ENCODE measurements around the gene PDE9A. TPM values are rescaled to one million over a fixed set of nuclear protein-coding genes. Genes with fewer than 3 reads are reported as not detected.

The PDE9A gene
- polyA plus RNA-seq, 1 experiment, result 0.14 TPM

GRCh38 chr21:42731264-42732032, 78.0 kb downstream of the PDE9A start:
- Histone ChIP-seq H3K27me3 (ENCODE audit: control insufficient read depth, insufficient read depth, low read length) (peaks cover 13% of the 10 kb centered on the region), H3K27ac (ENCODE audit: low read depth, low read length) (no peak overlapping the region), H3K4me3 (ENCODE audit: low read depth, low read length) (no peak overlapping the region), H3K9me3 (ENCODE audit: control insufficient read depth, insufficient read depth, low read length) (no peaks in the 10 kb centered on the region; the same call in 1 of the 2 replicates)
- TF ChIP-seq, protein P1, sequence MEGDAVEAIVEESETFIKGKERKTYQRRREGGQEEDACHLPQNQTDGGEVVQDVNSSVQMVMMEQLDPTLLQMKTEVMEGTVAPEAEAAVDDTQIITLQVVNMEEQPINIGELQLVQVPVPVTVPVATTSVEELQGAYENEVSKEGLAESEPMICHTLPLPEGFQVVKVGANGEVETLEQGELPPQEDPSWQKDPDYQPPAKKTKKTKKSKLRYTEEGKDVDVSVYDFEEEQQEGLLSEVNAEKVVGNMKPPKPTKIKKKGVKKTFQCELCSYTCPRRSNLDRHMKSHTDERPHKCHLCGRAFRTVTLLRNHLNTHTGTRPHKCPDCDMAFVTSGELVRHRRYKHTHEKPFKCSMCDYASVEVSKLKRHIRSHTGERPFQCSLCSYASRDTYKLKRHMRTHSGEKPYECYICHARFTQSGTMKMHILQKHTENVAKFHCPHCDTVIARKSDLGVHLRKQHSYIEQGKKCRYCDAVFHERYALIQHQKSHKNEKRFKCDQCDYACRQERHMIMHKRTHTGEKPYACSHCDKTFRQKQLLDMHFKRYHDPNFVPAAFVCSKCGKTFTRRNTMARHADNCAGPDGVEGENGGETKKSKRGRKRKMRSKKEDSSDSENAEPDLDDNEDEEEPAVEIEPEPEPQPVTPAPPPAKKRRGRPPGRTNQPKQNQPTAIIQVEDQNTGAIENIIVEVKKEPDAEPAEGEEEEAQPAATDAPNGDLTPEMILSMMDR (IDR thresholded peaks at IDR 0.05; ENCODE audit: low read depth, low read length), result no peak
- CTCF ChIA-PET, result no interaction called here
- DNase-seq (ENCODE audit: low read depth, low spot score), result no peak
- POLR2A ChIA-PET, result no interaction called here

- no peak for DNase-seq (ENCODE audit: low read depth, low spot score)
- no peak overlapping the region for H3K4me3 ChIP-seq (ENCODE audit: low read depth, low read length)
- no peaks in the 10 kb centered on the region; the same call in 1 of the 2 replicates for H3K9me3 ChIP-seq (ENCODE audit: control insufficient read depth, insufficient read depth, low read length)
- no peak overlapping the region for H3K27ac ChIP-seq (ENCODE audit: low read depth, low read length)
- TF ChIP-seq, protein P1 (IDR thresholded peaks at IDR 0.05; ENCODE audit: low read depth, low read length), result no peak
- POLR2A ChIA-PET, result no interaction called here
- CTCF ChIA-PET, result no interaction called here
- peaks cover 13% of the 10 kb centered on the region for H3K27me3 ChIP-seq (ENCODE audit: control insufficient read depth, insufficient read depth, low read length)
Observed at GRCh38 chr21:42732033-42732410, 78.6 kb downstream of the PDE9A start.

DNA sequence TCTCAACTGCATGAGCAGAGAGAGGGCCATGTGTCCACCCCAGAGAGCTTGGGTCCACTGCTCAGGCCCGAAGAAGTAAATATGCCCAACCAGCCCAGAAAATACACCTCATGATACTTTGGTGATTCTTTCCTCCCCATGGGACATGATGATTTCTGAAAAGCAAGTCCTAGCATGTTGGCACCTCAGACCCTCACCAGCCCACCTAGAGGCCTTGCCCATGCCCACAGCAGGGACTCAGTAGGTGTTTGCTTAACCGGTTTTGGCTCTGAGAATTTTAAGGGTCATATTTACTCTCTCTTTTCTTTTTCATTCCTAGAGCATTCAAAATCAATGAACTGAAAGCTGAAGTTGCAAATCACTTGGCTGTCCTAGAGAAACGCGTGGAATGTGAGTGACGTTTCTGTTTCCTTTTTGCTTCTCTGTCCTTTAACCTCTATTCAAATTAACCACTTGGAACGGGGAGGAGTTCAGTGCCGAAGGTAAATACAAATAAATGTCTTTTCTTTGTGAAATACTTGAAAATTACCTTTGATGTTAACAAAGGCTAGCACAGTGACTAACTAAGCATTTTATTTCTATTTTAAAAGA, 79.7 kb downstream of the PDE9A start:
- H3K27ac ChIP-seq (ENCODE audit: low read depth, low read length), result no peak overlapping the region
- ChIA-PET POLR2A (no interaction called here), CTCF (no interaction called here)
- TF ChIP-seq, protein P1 (IDR thresholded peaks at IDR 0.05; ENCODE audit: low read depth, low read length), result no peak
- H3K9me3 ChIP-seq (ENCODE audit: control insufficient read depth, insufficient read depth, low read length), result no peaks in the 10 kb centered on the region; the same call in 1 of the 2 replicates
- DNase-seq (ENCODE audit: low read depth, low spot score), result no peak
- H3K27me3 ChIP-seq (ENCODE audit: control insufficient read depth, insufficient read depth, low read length), result peaks cover 10% of the 10 kb centered on the region
- no peak overlapping the region for H3K4me3 ChIP-seq (ENCODE audit: low read depth, low read length)

DNA sequence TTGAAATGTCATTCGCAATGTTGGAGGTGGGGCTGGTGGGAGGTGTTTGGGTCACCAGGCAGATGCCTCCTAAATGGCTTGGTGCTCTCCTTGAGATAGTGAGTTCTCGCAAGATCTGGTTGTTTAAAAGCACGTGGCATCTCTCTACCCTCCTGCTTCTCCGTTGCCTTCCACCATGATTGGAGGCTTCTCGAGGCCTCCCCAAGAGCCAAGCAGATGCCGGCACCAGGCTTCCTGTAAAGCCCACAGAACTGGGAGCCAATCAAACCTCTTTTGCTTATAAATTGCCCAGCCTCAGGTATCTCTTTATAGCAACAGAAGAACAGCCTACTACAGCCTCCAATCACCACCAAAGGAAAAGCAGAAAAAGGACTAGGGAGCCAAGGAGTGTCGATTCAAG, 80.5 kb downstream of the PDE9A start:
- Histone ChIP-seq H3K27ac (ENCODE audit: low read depth, low read length) (no peak overlapping the region), H3K9me3 (ENCODE audit: control insufficient read depth, insufficient read depth, low read length) (no peaks in the 10 kb centered on the region; the same call in 1 of the 2 replicates), H3K4me3 (ENCODE audit: low read depth, low read length) (no peak overlapping the region), H3K27me3 (ENCODE audit: control insufficient read depth, insufficient read depth, low read length) (peaks cover 9% of the 10 kb centered on the region)
- TF ChIP-seq, protein P1 (IDR thresholded peaks at IDR 0.05; ENCODE audit: low read depth, low read length), result no peak
- DNase-seq (ENCODE audit: low read depth, low spot score), result no peak
- POLR2A ChIA-PET, result no interaction called here
- CTCF ChIA-PET, result no interaction called here

GRCh38 chr21:42734323-42734971, 81.0 kb downstream of the PDE9A start:
- TF ChIP-seq, protein P1 (IDR thresholded peaks at IDR 0.05; ENCODE audit: low read depth, low read length), result no peak
- peaks cover 8% of the 10 kb centered on the region for H3K27me3 ChIP-seq (ENCODE audit: control insufficient read depth, insufficient read depth, low read length)
- no peak overlapping the region for H3K27ac ChIP-seq (ENCODE audit: low read depth, low read length)
- POLR2A ChIA-PET, result no interaction called here
- H3K4me3 ChIP-seq (ENCODE audit: low read depth, low read length), result no peak overlapping the region
- no peak for DNase-seq (ENCODE audit: low read depth, low spot score)
- CTCF ChIA-PET, result no interaction called here
- H3K9me3 ChIP-seq (ENCODE audit: control insufficient read depth, insufficient read depth, low read length), result no peaks in the 10 kb centered on the region; the same call in 1 of the 2 replicates
